HS-5 (cell line): ENCODE data around the gene MYH7.
"Not testable (repeated sequence)": the region's sequence is repeated elsewhere in the genome, so short reads cannot be mapped to it uniquely, and the experiment has no call there.

Experiments
- DNase-seq: peaks from one replicate; pipeline ENCODE4 v3.0.0-alpha.2; 2012; ENCODE audit warnings: low read depth

MYH7 gene

DNA sequence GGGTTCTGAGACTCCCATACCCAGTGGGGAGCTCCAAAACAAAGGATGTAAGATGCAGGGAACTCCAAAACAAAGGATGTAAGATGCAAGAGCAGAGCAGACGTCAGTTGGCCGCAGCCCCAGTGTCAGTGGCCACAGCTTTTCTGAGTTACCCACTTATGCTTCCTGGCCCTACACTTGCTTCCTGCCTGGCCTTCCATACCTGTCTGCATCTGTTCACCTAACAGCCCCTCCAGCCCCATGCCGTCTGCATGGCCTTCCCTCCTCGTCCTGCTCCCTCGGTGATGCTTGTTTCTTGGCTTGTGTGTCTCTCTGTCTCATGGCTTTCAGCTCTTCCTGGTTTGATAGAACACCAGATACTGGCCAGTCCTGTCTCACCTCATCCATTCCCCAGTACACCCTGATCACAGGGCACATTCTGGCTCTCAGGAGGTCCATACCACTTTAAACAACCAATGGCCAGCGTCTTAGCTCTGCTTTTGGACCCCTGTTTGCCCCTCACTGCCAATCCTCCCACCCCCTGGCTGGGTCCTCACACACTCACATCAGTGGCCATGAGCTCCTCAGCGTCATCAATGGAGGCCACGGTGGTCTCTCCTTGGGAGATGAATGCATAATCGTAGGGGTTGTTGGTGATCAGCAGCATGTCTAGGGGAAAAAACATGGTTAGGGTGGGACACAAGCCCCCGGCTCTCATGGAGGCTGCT is 5.3 kb downstream of the MYH7 start:
- DNase-seq = no peak

DNA sequence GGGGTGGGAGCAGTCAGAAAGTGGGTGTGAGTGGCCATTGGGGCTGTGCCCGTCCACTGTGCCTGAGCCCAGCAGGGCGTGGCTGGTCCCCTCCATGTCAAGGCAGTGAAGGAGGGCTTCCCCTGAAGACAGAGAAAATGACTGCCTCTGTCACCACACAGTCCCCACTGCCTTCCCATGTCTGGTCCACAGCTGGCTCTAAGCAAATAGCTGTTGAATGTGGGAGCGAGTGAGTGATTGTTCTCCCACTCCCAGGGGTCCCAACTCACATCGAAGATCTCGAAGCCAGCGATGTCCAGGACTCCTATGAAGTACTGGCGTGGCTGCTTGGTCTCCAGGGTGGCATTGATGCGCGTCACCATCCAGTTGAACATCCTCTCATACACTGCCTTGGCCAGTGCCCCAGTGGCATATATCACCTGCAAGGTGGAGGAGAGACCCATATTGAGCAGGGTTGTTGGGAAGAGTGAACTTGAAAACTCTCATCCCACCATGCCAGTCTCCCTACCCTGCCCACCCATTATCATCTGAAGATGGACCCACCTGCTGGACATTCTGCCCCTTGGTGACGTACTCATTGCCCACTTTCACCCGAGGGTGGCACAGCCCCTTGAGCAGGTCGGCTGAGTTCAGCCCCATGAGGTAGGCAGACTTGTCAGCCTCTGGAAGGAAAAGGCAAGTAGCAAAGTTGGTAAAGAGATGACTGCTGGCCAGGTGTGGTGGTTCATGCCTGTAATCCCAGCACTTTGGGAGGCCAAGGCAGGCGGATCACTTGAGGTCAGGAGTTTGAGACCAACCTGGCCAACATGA is 6.6 kb downstream of the MYH7 start:
- DNase-seq = no peak

DNA sequence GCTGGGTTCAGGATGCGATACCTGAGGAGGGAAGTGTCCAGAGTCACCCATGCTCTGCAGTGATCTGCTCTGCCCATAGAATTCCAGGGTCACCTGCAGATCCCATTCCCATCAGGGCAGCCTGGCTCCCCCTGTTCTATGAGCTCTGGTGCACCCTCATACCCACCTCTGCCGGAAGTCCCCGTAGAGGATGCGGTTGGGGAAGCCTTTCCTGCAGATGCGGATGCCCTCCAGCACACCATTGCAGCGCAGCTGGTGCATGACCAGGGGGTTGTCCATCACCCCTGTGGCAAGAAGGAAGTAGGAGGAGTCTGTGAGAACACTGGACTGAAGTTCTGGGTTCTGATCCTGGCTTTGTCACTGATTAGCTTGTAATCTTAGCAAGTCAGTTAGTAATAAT is 9.7 kb downstream of the MYH7 start:
- not testable (repeated sequence) for DNase-seq

DNA sequence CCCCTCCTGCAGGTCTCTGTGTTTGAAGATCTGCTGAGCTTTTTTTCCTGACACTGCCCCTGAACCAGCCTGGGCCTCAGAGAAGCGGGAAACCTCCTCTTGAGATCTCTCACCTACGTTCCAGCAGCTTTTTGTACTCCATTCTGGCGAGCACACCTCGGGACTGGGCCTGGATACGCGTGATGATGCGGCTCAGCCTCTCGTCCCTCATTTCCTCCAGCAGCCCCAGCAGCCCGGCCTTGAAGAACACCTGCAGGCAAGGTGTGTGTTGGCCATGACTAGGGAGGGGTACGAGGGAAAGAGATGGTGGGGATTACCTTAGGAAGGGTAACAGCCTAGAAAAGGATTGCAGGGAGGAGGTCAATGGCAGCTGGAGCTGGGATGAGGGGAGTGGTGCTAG is 10.3 kb downstream of the MYH7 start:
- no peak for DNase-seq

DNA sequence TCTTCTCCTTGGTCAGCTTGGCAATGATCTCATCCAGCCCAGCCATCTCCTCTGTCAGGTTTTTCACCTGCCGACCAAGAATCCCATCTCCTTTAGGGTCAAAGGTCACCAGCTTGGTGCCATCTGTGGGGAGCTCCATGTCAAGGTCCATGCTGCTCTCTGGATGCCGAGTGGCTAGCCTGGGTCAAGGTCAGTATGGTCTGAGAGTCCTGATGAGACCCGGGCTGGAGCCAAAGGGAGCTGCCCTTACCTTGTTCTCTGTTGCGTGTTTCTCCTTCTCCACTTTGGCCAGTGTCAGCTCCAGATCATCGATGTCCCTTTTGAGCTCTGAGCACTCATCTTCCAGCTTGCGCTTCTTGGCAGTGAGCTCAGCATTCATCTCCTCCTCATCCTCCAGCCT is 11.8 kb downstream of the MYH7 start:
- no peak for DNase-seq

DNA sequence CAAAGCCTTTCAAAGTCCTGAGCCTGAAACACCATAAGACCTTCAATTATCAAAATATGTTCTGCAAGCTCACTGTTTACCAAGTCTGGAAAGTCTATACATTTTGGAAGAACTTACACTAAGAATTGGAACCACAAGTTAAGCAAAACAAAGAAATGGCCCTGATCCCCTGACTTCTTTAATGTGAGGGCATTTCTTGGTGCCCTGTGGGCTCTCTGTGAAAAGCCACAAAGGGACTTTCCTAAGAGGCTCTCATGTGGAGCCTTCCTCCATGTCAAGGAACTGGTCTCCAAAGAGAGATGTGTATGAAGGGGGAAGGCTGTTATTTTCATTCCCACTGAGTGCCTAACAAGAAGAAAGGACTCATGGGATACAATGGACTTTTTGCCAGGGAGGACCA is 13.9 kb downstream of the MYH7 start:
- no peak for DNase-seq

DNA sequence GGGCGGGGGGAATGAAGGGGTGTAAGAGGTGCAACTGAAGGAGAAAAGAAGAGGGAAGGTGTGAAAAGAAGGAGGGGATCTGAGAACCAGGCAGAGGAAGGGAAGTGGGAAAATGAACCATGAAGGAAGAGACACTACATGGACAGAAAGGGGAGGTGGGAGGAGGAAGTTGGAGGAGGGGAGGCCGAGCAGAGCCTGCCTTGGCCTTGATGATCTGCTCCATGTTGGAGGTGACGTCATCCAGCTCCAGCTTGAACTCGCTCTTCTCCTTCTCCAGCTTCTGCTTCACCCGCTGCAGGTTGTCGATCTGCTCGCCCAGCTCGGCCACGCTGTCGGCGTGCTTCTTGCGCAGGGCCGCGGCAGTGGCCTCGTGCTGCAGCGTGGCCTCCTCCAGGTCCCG is 15.8 kb downstream of the MYH7 start:
- not testable (repeated sequence) for DNase-seq

DNA sequence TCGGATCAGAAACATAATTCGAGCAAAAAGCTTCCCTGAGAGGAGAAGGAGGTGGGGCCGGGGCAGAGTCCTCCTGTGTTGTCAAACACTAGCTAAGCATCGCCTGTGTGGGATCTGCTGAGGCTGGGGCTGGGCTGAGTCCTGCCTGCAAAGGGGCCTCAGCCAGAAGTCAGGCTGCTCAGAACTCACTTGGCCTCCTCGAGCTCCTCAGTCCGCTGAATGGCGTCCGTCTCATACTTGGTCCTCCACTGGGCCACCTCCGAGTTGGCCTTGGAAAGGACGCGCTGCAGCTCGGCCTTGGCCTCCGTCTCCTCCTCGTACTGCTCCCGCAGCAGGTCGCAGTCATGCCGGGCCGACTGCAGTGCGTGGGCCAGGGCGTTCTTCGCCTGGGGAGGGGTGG is 17.4 kb downstream of the MYH7 start:
- no peak for DNase-seq

DNA sequence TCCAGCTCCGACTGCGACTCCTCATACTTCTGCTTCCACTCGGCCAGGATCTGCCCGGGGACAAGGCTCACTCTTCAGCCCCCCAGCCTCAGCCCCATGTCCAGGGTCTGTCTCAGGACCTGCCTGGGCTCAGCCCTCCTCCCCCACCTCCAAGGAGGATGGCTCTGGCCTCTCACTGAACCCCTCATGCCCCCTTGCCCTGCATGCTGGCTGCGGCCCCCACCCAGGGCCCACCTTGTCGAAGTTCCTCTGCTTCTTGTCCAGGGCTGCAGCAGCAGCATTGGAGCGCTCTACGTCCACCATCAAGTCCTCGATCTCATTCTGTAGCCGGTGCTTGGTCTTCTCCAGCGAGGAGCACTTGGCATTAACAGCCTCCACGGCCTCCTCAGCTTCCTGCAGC is 18.2 kb downstream of the MYH7 start:
- not testable (repeated sequence) for DNase-seq

DNA sequence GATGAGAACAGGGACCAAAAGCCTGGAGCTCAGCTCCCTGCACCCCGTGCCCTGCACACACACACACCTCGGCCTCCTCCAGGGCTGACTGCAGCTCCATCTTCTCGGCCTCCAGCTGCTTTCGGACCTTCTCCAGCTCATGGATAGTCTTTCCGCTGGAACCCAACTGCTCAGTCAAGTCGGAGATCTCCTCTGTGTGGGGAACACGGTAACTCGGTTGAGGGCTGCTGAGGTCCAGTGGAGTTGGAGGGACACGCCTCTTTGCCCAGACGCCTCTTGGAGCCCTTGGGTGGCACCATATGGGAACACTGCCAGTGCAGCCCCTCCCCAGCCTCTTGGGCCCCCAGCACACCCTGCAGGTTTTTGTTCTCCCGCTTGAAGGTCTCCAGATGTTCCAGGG is 18.7 kb downstream of the MYH7 start:
- DNase-seq = no peak

DNA sequence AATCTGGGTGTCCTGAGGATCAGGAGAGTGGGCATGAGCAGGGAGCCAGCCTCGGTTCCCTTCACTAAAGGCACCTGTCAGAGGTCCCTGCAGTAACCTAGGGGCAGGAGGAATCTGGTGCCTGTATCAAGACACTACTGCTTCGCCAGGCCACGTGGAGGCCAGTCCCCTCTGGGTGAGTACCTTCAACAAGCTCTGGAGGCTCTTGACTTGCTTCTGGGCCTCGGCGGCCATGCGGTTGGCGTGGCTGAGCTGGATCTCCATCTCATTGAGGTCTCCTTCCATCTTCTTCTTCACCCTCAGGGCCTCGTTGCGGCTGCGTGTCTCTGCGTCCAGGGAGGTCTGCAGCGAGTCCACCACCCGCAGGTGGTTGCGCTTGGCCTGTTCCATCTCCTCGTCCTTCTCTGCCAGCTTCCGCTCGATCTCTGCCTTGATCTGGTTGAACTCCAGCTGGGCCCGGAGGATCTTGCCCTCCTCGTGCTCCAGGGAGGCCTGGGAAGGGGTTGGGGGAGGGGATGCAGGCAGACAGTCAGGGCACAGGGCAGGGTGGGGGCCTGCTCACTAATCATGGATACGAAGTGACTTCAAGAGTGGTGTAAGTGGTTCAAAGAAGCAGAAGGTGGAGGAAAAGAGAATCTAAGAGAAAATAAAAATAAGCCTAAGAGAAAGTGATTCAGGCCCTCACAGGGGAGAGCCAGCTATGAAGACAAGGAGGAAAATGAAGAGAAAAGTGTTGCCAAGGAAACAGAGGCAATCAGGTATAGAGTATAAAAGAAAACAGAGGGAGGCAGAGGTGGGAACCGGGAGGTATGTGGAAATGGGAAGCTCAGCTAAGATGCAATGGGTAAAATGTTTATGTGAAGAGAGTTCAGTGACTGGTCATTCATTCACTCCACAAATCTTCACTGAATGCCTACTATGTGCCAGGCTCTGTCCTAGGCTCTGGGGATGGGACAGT is 19.4 kb downstream of the MYH7 start:
- DNase-seq = no peak

DNA sequence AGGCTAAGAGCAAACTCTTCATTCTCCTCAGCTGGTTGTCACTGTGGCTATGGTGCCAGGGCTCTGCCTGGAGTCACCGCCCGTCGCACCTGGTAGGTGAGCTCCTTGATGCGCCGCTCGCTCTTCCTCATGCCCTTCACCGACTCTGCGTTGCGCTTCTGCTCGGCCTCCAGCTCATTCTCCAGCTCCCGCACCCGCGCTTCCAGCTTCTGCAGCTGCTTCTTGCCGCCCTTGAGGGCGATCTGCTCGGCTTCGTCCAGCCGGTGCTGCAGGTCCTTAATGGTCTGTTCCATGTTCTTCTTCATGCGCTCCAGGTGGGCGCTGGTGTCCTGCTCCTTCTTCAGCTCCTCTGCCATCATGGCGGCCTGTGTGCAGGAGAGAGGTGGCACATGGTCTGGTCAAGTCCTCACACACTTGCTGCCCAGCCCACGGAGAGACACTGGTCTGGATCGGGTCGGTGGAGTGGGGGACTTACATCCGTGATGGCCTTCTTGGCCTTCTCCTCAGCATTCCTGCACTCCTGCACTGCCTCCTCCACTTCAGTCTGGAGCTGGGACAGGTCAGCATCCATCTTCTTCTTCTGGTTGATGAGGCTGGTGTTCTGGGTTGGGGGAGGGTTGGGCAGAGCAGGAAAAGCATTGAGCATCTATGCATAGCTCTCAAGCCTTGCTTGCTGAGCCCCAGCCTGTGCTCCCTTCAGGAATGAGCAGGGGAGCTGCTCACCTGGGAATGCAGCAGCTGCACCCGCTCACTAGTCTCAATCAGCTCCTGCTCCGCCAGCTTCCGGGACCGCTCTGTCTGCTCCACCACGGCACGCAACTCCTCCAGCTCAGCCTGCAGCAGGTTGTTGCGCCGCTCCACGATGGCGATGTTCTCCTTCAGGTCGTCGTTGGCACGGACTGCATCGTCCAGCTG is 20.3 kb downstream of the MYH7 start:
- DNase-seq = no peak

DNA sequence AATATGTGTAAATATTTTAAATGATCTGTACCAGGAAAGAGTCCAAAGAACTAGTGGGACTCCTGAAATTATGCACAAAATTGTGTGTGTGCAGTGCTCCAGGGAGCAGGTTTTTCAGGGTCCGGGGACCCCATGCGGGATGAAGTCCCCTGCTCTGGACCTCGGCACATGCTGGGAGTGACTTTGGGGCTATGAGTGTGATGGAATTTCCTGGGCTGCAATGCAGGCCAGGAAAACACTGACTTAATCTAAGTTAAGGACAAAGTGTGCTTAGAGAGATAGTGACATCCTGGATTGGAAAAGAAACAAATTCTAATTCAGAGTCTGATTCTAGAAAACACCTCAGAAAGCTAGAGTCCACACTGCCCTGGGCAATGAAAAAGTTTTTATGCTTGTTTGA is 21.2 kb downstream of the MYH7 start:
- DNase-seq = no peak

DNA sequence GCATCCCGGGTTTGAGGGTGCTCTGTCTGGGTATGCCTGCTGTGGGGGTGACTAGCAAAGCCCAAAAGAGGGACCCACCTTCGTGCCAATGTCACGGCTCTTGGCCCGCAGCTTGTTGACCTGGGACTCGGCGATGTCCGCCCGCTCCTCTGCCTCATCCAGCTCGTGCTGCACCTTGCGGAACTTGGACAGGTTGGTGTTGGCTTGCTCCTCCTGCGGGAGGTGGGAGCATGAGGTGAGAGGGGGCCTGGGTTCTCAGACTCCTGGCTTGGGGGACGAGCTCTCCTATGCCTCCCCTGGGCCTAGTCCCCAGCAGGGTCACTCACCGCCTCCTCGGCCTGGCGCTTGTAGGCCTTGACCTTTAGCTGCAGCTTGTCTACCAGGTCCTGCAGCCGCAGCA is 21.8 kb downstream of the MYH7 start:
- no peak for DNase-seq

DNA sequence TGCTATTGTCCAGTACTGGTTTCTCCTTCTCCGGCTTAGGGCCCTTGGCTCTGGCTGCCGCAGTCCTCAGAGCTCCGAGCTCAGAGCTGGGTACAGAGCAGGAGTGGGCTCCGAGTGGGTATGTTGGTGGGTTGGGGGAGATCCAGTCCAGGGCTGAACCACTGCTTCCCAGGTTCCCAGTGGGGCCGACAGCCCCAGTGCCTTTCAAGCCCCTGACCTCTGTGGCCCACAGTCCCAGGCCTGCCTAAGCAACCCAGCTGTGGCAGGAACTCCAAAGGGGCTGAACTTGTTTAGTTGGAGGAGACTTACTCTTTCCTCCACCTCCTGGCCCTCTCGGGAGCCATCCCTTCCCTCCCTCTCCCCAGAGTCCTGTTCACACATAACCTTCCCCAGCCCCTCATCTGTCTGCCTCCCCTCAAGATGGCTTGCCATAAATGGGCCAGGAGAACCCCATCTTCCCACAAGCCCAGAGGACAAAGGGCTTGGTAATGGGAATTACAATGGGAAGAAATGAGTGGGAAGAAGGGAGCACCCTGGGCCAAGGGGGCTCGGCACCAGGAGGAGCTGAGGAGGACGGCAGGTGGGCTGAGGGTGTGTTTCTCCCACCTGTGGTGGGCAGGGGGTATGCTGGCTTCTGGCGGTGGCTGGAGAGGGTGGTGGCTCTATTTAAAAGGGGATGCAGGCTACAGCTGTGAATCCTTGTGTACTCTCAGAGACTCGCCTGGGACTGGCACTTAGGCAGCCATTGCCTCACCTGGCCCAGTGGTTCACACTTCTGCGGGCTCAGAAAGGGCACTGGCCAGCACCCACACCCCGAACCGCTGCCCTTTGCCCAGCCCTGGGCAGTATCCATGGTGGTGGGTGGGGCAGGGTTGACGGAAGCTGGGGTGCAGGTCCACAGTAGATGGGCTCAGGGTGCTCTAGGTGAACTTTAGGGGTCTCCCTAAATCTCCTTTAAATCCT is 23.6 kb downstream of the MYH7 start:
- no peak for DNase-seq

DNA sequence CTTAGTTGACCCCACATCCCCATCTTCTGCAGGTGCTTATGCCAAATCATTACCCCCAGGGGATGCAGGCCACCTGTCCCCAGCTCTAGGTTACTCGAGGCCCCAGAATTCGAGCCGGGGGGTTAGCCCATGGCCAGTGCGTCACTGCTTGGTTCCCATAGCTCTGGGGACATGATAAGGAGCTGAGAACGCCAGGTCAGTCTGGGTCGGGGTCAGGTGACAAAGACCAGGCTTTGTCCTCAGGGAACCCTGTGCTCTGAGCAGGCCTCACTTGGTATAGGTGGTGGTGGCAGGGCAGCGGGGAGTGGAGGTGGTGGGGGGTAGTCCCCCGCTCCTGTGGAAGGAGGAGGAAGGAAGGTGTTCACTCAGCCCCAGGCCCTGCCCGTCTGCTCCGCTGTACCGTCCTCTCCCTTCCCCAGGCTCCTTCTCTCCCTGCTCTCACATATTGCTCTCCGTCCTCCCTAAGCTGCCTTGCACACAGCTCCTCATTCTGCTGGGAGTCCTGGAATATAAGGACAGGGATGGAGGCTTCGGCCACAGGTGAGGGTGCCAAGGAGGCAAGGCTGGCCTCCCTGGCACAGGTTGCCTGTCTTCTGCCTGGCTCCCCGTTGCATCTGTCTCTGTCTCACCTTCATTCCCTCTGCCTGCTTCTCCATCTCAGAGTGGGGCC is 25.4 kb downstream of the MYH7 start:
- DNase-seq = no peak

DNA sequence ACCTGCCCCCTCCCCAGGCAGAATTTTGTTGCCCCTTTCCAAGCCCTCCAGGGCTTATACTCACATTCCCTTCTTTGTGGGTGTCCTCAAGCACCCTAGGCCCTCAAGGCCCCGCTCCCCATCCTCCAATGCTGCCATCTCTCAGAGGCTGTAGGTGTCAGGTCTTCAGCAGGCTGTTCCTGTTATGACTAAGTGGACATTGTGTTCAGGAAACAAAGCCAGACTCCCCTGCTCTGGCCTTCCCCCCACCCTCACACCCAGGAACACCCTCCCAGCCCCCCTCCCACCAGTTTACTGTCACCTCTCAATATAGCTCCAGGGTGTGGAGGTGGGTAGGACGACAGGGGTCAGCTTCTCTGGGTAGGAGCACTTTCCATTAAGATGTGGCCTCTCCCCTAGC is 26.0 kb downstream of the MYH7 start:
- DNase-seq = no peak

DNA sequence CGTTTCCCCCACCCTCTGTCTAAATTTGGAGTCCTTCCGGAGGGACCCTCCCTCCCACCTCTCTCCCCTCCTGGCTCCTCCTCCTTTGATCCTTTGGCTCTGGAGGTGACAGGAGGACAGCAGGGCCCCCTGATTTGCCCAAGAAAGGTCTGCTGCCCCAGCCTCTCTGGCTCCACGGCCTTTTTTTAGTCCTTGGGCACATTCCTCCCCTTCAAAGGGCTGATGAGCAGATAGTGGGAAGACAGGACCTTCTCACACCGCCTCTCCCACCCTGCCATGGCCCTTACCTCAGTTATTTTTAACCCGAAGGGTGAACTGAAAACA is 27.2 kb downstream of the MYH7 start:
- no peak for DNase-seq

DNA sequence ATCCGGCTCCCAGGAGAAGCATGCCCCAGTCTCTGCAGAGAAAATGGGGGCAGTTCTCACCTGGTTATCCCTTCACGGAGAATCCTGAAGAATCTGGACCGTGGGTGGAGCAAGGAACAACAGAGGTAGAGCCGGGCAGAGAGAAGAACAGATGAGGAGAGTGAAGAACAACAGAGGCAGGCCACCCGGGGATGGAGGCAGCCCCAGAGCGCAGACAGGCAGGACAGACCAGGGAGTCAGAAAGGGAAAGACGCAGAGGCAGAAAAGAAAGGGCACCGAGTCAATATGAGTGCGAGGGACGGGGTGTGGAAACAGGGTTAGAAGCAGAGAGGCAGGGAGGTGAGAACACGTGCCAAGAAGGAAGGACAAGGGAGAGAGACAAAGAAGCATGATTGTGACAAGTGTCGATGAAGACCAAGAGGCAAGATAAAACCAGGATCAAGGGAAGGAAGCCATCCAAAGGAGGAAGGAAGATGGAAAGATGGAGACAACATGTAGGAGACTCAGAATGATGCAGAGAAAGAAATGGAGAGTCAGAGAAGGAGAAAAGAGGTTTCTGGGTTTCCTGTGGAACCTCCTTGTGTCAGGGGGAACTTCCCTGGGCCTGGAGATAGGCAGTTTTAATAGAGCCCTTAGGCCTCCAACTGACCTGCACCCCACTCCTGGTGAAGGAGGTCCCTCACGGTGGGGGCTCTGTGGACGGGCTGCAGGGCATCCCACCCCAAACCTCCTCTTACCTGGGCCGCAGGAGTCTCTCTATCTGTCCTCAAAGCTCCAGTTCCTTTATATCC is 27.7 kb downstream of the MYH7 start, which contains the start of gene MYH6:
Gene MYH6, minus strand, starts transcription at position 758 of the 791 bp plus-strand sequence. CDS start 1,050 bp downstream, outside the sequence.
- no peak for DNase-seq
